Trophoblast cell (in vitro differentiated cells and primary cell): Measurements from ENCODE around the gene PTPRCAP.

Experiments
- DNase-seq, 2 donors: peaks; one replicate each; pipeline ENCODE4 v3.0.0-alpha.2; 2016
- H2AFZ ChIP-seq: 2 replicates; pipeline ENCODE4 v1.6.1; 2013; ENCODE audit warnings: low read length, moderate library complexity, mild to moderate bottlenecking; ENCODE audit not compliant: insufficient read depth, poor library complexity
- H2AK5ac ChIP-seq: 2 replicates; pipeline ENCODE4 v1.6.1; 2013; ENCODE audit warnings: mild to moderate bottlenecking, low read length
- H2BK120ac ChIP-seq: 2 replicates; pipeline ENCODE4 v1.6.1; 2013; ENCODE audit warnings: low read length, mild to moderate bottlenecking, moderate library complexity; ENCODE audit not compliant: insufficient read depth, poor library complexity
- H2BK12ac ChIP-seq: 2 replicates; pipeline ENCODE4 v1.6.1; 2013; ENCODE audit warnings: mild to moderate bottlenecking, low read length, moderate library complexity
- H2BK5ac ChIP-seq: 2 replicates; pipeline ENCODE4 v1.6.1; 2013; ENCODE audit warnings: low read length, low read depth, moderate library complexity, mild to moderate bottlenecking; ENCODE audit not compliant: poor library complexity
- H3K14ac ChIP-seq: 2 replicates; pipeline ENCODE4 v1.6.1; 2013; ENCODE audit warnings: mild to moderate bottlenecking, low read length
- H3K18ac ChIP-seq: 2 replicates; pipeline ENCODE4 v1.6.1; 2013; ENCODE audit warnings: mild to moderate bottlenecking, low read length
- H3K23ac ChIP-seq: 2 replicates; pipeline ENCODE4 v1.6.1; 2013; ENCODE audit warnings: low read length
- H3K27ac ChIP-seq: 2 replicates; pipeline ENCODE4 v1.5.1; 2013; ENCODE audit warnings: low read depth, mild to moderate bottlenecking, inconsistent platforms, low read length, moderate library complexity
- H3K27me3 ChIP-seq: 2 replicates; pipeline ENCODE4 v1.6.1; 2013; ENCODE audit warnings: inconsistent platforms, mild to moderate bottlenecking, low read length, moderate library complexity; ENCODE audit not compliant: insufficient read depth
- H3K36me3 ChIP-seq, 2 experiments: 1 replicate in 1 of 2; 2 replicates in 1 of 2; pipeline ENCODE4 v1.6.1; 2013; ENCODE audit warnings: low read length in 2 of 2, mild to moderate bottlenecking in 2 of 2, moderate library complexity in 1 of 2; ENCODE audit not compliant: insufficient read depth in 2 of 2, control insufficient read depth in 1 of 2
- H3K4ac ChIP-seq: 2 replicates; pipeline ENCODE4 v1.6.1; 2013; ENCODE audit warnings: low read depth, mild to moderate bottlenecking, low read length, moderate library complexity
- H3K4me1 ChIP-seq, 2 experiments: 1 replicate in 1 of 2; 2 replicates in 1 of 2; pipeline ENCODE4 v1.6.1; 2013; ENCODE audit warnings: low read length in 2 of 2, mild to moderate bottlenecking in 2 of 2, moderate library complexity in 1 of 2; ENCODE audit not compliant: insufficient read depth in 2 of 2, control insufficient read depth in 1 of 2
- H3K4me2 ChIP-seq: 2 replicates; pipeline ENCODE4 v1.6.1; 2013; ENCODE audit warnings: inconsistent platforms, mild to moderate bottlenecking, low read length, moderate library complexity
- H3K4me3 ChIP-seq: 2 replicates; pipeline ENCODE4 v1.5.1; 2013; ENCODE audit warnings: mild to moderate bottlenecking, low read depth, low read length, inconsistent platforms
- H3K79me1 ChIP-seq: one replicate; pipeline ENCODE4 v1.6.1; 2013; ENCODE audit warnings: low read length
- H3K79me2 ChIP-seq: 2 replicates; pipeline ENCODE4 v1.6.1; 2013; ENCODE audit warnings: low read length, mild to moderate bottlenecking; ENCODE audit not compliant: control insufficient read depth, insufficient read depth, poor library complexity
- H3K9ac ChIP-seq: 2 replicates; pipeline ENCODE4 v1.6.1; 2013; ENCODE audit warnings: mild to moderate bottlenecking, low read length
- H3K9me3 ChIP-seq: 2 replicates; pipeline ENCODE4 v1.6.1; 2013; ENCODE audit warnings: low read depth, mild to moderate bottlenecking, control low read depth, inconsistent platforms, low read length; ENCODE audit not compliant: insufficient read depth
- H4K12ac ChIP-seq: 2 replicates; pipeline ENCODE4 v1.6.1; 2013; ENCODE audit warnings: low read depth, mild to moderate bottlenecking, low read length, moderate library complexity
- H4K8ac ChIP-seq: 2 replicates; pipeline ENCODE4 v1.6.1; 2013; ENCODE audit warnings: low read depth, mild to moderate bottlenecking, low read length, moderate library complexity
- H4K91ac ChIP-seq: one replicate; pipeline ENCODE4 v1.6.1; 2013; ENCODE audit warnings: low read depth, mild to moderate bottlenecking, low read length, moderate library complexity
- WGBS: extraction: QIAGEN DNeasy Blood & Tissue Kit; methylation state at CpG from one replicate; pipeline ENCODE4 v1.1.7; 2013; ENCODE audit warnings: missing lambda C conversion rate; ENCODE audit not compliant: insufficient read length, insufficient coverage; ENCODE audit errors: extremely low coverage; 5-methylcytosine and 5-hydroxymethylcytosine counted together

Gene PTPRCAP

DNA sequence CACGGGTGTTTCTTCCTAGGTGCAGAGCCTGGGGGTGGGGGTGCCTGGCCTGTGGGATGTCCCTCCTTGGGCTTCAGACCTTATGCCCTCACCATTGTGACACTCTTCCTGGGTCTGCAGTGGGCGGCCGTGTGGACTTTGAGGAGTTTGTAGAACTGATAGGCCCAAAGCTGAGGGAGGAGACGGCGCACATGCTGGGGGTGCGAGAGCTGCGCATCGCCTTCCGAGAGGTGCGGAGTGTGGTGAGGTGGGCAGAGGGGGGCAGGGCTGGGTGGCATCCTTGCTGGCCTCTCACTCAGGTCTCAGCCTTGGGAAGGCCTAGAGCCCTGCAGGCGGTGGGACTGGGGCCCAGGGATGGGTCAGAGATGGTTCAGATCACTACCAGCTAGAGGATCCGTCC lies 20.0 kb upstream of the PTPRCAP start:
- no peak overlapping the region for H3K18ac ChIP-seq
- H4K12ac ChIP-seq: no peak overlapping the region
- H3K9ac ChIP-seq: no peak overlapping the region
- peaks cover 2% of the 10 kb centered on the region for H3K9me3 ChIP-seq
- H3K27me3 ChIP-seq: no peaks in the 10 kb centered on the region
- H4K91ac ChIP-seq: no peak overlapping the region
- no peak overlapping the region for H2BK12ac ChIP-seq
- H2AK5ac ChIP-seq: no peak overlapping the region
- no peak for DNase-seq
- H3K14ac ChIP-seq: no peak overlapping the region
- no CpG with 5 or more reads among the region's 12 CpGs for WGBS
- no peak overlapping the region for H2BK120ac ChIP-seq
- H3K4ac ChIP-seq: no peak overlapping the region
- no peak overlapping the region for H3K4me2 ChIP-seq
- H3K4me3 ChIP-seq: peak overlapping the region; percentile 10
- no peak overlapping the region for H4K8ac ChIP-seq
- H3K36me3 ChIP-seq: no peaks in the 10 kb centered on the region
- H3K23ac ChIP-seq: no peak overlapping the region
- H2BK5ac ChIP-seq: no peak overlapping the region
- no peaks in the 10 kb centered on the region for H3K79me2 ChIP-seq
- H3K79me1 ChIP-seq: no peaks in the 10 kb centered on the region
- no peak overlapping the region for H3K27ac ChIP-seq
- H2AFZ ChIP-seq: no peak overlapping the region
- H3K4me1 ChIP-seq: no peaks in the 10 kb centered on the region

DNA sequence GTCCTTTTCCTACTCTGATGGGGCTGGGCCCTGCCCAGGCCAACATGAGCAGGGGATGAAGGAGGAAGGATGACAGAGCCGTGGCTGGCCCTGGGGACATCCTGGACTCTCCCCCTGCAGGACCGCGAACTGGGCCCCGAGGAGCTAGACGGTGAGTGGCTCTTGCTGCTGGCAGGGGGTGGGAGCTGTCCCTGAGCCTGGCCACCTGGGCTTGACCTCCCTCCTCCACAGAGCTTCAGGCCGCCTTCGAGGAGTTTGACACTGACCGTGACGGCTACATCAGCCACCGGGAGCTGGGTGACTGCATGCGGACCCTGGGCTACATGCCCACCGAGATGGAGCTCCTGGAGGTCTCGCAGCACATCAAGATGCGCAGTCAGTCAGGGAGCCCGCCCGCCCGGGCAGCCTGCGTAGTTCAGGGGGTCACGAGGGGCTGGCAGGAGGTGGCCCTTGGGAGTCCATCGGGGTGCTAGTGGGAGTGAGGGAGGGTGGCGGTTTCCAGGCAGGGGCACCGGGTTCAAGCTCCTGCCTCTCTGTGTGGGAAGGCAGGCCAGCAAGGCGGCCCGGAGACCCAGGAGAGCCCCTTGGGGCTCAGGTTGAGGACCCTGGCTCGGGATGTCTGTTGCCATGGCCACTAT lies 18.7 kb upstream of the PTPRCAP start:
- H2BK5ac ChIP-seq: no peak overlapping the region
- H3K4ac ChIP-seq: no peak overlapping the region
- H4K12ac ChIP-seq: no peak overlapping the region
- H3K9ac ChIP-seq: no peak overlapping the region
- no peak for DNase-seq
- no peak overlapping the region for H3K23ac ChIP-seq
- H3K9me3 ChIP-seq: peaks cover 4% of the 10 kb centered on the region
- no peak overlapping the region for H4K91ac ChIP-seq
- no peak overlapping the region for H2BK12ac ChIP-seq
- H4K8ac ChIP-seq: no peak overlapping the region
- no peaks in the 10 kb centered on the region for H3K27me3 ChIP-seq
- no peak overlapping the region for H3K4me2 ChIP-seq
- no peaks in the 10 kb centered on the region for H3K36me3 ChIP-seq
- H3K4me3 ChIP-seq: no peak overlapping the region
- no CpG with 5 or more reads among the region's 25 CpGs for WGBS
- H2BK120ac ChIP-seq: no peak overlapping the region
- no peaks in the 10 kb centered on the region for H3K79me2 ChIP-seq
- H3K79me1 ChIP-seq: no peaks in the 10 kb centered on the region
- no peak overlapping the region for H3K18ac ChIP-seq
- no peak overlapping the region for H3K27ac ChIP-seq
- no peak overlapping the region for H2AFZ ChIP-seq
- H3K4me1 ChIP-seq: no peaks in the 10 kb centered on the region
- H2AK5ac ChIP-seq: no peak overlapping the region
- no peak overlapping the region for H3K14ac ChIP-seq

DNA sequence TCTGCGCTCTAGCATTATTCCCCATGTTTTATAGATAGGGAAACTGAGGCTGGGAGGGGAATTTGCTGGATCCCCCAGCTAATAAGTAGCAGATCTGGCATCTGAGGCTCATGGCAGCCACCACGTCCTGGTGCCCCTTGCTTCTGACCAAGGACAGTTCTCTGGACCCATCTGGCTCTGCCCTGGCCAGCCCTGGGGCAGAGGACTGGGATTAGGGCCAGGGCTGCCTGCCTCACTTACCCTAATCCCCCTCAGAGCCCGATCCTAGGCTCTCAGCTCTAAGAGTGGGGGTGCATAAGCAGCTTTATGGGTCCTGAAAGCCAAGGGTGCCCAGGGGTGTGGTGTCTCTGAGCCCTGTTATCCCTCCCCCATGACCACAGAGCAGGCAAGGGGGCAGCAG lies 17.6 kb upstream of the PTPRCAP start, which contains the start of gene CABP4:
CABP4 (plus strand) TSS at position 301 of the 400 bp plus-strand sequence; CDS start at position 371, 70 bp downstream.
- no peak within 1 kb of the TSS for H4K8ac ChIP-seq
- no peaks in the 10 kb centered on the region for H3K27me3 ChIP-seq
- H3K79me1 ChIP-seq: no peaks in the 10 kb centered on the region

DNA sequence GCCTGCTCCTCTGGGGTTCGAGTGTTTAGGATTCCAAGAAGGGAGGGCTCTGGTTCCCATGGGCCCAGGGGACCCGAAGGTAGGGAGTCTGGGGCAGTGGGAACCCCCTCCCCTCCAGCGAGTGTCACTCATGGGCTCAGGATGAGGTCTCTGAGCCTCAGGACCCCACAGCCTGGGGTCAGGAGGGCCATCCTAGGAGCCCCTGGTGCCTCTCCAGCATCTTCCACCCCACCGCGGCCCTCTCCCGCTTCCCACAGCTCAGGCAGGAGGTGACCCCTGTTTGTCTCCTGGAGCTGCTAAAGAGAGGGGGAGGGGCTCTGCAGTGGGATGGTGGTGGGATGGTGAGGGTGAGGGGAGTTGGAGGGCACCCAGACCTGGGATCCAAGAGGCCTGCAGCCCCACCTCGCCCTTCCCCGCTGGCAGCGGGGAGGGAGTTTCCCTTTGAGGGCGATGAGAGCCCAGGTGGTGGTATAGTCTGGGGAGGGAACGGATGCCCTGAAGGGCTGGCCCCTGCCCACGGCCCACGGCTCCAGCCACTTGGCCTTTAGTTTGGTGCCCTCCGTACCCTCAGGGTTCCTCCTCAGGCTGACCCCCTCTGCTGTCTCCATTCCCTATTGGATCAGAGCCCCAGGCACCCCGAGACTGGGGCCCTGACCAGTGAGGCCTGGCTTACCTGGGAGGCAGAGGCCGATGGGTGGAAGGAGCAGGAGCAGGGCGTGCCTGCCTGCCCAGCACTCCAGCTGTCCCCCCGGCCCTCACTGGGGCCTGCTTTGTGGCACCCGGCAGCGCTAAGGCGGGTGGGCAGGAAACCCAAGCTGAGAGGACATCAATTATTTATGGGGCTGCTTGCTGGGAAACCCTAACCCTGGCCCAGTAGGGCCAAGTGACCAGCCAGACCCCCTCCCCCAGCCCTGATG lies 16.6 kb upstream of the PTPRCAP start:
- Histone ChIP-seq H2BK12ac (no peak overlapping the region), H3K14ac (no peak overlapping the region), H3K79me1 (no peaks in the 10 kb centered on the region), H3K23ac (no peak overlapping the region), H2AFZ (no peak overlapping the region), H2BK5ac (no peak overlapping the region), H2AK5ac (no peak overlapping the region), H3K4me3 (no peak overlapping the region), H4K8ac (no peak overlapping the region), H4K91ac (no peak overlapping the region), H3K27ac (no peak overlapping the region), H3K9me3 (peaks cover 4% of the 10 kb centered on the region), H3K4me1 (no peaks in the 10 kb centered on the region), H2BK120ac (no peak overlapping the region), H3K27me3 (no peaks in the 10 kb centered on the region), H3K36me3 (no peaks in the 10 kb centered on the region), H3K4me2 (no peak overlapping the region), H3K9ac (no peak overlapping the region), H3K4ac (no peak overlapping the region), H4K12ac (no peak overlapping the region), H3K79me2 (no peaks in the 10 kb centered on the region), H3K18ac (no peak overlapping the region)
- no CpG with 5 or more reads among the region's 21 CpGs for WGBS
- no peak for DNase-seq

More for the DNA sequence above, 17.6 kb upstream of the PTPRCAP start, which contains the start of gene CABP4:
- H3K23ac ChIP-seq: no peak within 1 kb of the TSS
- H3K27ac ChIP-seq: no peak within 1 kb of the TSS
- no peaks in the 10 kb centered on the region for H3K79me2 ChIP-seq
- H3K36me3 ChIP-seq: no peaks in the 10 kb centered on the region
- WGBS: no CpG with 5 or more reads among the region's 3 CpGs
- H3K4ac ChIP-seq: no peak within 1 kb of the TSS
- H3K18ac ChIP-seq: no peak within 1 kb of the TSS
- no peak within 1 kb of the TSS for H2BK12ac ChIP-seq
- DNase-seq: no peak
- H3K4me1 ChIP-seq: no peaks in the 10 kb centered on the region
- no peak within 1 kb of the TSS for H2BK5ac ChIP-seq
- H2AFZ ChIP-seq: no peak within 1 kb of the TSS
- peaks cover 4% of the 10 kb centered on the region for H3K9me3 ChIP-seq
- H4K91ac ChIP-seq: no peak within 1 kb of the TSS
- no peak within 1 kb of the TSS for H3K4me3 ChIP-seq
- H2BK120ac ChIP-seq: no peak within 1 kb of the TSS
- H3K9ac ChIP-seq: no peak within 1 kb of the TSS
- H2AK5ac ChIP-seq: no peak within 1 kb of the TSS
- no peak within 1 kb of the TSS for H3K14ac ChIP-seq
- no peak within 1 kb of the TSS for H4K12ac ChIP-seq
- H3K4me2 ChIP-seq: no peak within 1 kb of the TSS
